MCF 10A (cell line): Measurements from ENCODE around the gene FBXO44. TPM values are rescaled to one million over a fixed set of nuclear protein-coding genes. Genes with fewer than 3 reads are reported as not detected.

Source experiments
- BruUV-seq: library from RNA; stranded (reverse); fragments of 400-500 nt; replicated peaks from 2 replicates; lab custom pipeline; 2021; lab: Mats Ljungman, UMichigan
- CTCF ChIA-PET: fragments of 300-600 bp; sonication (Branson Sonifier 250); formaldehyde crosslinking; extraction: SDS; loops from one replicate; lab custom pipeline; 2021; ENCODE audit warnings: antibody characterized with exemption, inconsistent platforms; lab: Yijun Ruan, JAX
- POLR2A ChIA-PET: fragments of 300-600, 350-650 bp; sonication (Branson Sonifier 250); formaldehyde crosslinking; extraction: SDS; loops from one replicate; lab custom pipeline; 2020; ENCODE audit warnings: antibody characterized with exemption, inconsistent platforms; lab: Yijun Ruan, JAX
- DNase-seq: peaks from one replicate; pipeline ENCODE4 v3.0.0-alpha.2; 2018; ENCODE audit not compliant: unreplicated experiment
- H3K27ac Mint-ChIP-seq: one replicate; pipeline ENCODE4 v1.8.0; 2022; ENCODE audit warnings: mild to moderate bottlenecking, low read depth, mixed read lengths; ENCODE audit not compliant: unreplicated experiment
- H3K27me3 Mint-ChIP-seq: one replicate; pipeline ENCODE4 v1.8.0; 2022; ENCODE audit warnings: mixed read lengths; ENCODE audit not compliant: insufficient read depth, unreplicated experiment
- H3K36me3 Mint-ChIP-seq: one replicate; pipeline ENCODE4 v1.8.0; 2022; ENCODE audit warnings: mild to moderate bottlenecking, moderate library complexity, mixed read lengths; ENCODE audit not compliant: insufficient read depth, unreplicated experiment
- H3K4me1 Mint-ChIP-seq: one replicate; pipeline ENCODE4 v1.8.0; 2022; ENCODE audit warnings: mixed read lengths; ENCODE audit not compliant: insufficient read depth, unreplicated experiment
- H3K4me3 Mint-ChIP-seq: one replicate; pipeline ENCODE4 v1.8.0; 2022; ENCODE audit warnings: mild to moderate bottlenecking, moderate library complexity, mixed read lengths; ENCODE audit not compliant: unreplicated experiment
- H3K9me3 Mint-ChIP-seq: one replicate; pipeline ENCODE4 v1.8.0; 2022; ENCODE audit warnings: mixed read lengths; ENCODE audit not compliant: unreplicated experiment
- intact Hi-C: fragments of 100-400 bp; cut with micrococcal nuclease; formaldehyde crosslinking; loops from 2 replicates; pipeline ENCODE4 v1.14.1; 2022
- total RNA-seq: library from RNA; stranded (reverse); gene quantifications from 2 replicates; pipeline ENCODE4 v1.2.3, GENCODE V29; 2022
- TF ChIP-seq, protein P1 (sequence below): fragments of 200-600 bp; IDR thresholded peaks from one replicate; pipeline ENCODE4 v1.8.0; 2022; ENCODE audit warnings: antibody characterized with exemption, mild to moderate bottlenecking; ENCODE audit not compliant: unreplicated experiment

FBXO44 gene
- total RNA-seq, 1 experiment from 2014 or later: 16.3 TPM

DNA sequence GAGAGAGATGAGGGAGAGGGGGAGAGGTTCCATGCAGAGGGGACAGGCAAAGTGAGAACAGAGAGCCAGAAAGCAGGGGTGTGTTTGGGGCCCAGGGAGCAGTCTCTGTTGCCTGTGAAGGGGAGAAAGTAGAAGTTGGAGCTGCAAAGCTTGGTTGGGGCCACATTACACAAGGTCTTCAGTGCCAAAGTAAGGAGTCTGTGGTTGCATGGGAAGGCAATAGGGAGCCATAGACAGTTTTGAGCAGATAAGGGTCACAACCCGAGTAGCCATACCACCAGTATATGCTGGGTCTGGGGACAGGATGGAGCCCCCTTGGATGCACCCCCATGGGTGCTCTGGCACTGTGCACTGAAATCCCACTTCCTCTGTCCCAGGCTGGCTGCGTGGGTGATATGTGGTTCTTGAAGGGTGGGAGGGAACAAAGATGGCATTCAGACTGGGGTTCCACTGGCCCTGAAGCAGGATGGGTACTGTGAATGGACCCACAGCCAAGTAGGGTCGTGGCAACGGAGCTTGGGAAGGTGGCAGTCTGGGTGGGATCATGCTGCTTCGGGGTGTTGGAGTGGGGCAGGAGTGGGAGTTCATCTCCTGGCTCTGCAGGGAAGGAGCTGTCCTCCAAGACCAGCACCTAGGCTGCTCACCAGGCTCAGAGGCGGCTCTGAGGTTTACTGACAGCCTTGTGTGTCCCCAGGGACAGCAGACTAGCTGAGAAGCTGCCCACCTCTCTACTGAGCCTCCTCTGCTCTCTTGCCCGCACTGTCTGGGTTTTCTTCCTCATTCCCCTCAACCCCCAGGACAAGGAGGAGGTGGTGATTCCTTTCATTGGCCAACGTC is 48.9 kb downstream of the FBXO44 start:
- Mint-ChIP-seq H3K27ac (no peak overlapping the region), H3K9me3 (no peaks in the 10 kb centered on the region), H3K4me3 (no peak overlapping the region), H3K36me3 (no peaks in the 10 kb centered on the region), H3K27me3 (peaks cover 2% of the 10 kb centered on the region), H3K4me1 (peaks cover 5% of the 10 kb centered on the region)
- TF ChIP-seq, protein P1, sequence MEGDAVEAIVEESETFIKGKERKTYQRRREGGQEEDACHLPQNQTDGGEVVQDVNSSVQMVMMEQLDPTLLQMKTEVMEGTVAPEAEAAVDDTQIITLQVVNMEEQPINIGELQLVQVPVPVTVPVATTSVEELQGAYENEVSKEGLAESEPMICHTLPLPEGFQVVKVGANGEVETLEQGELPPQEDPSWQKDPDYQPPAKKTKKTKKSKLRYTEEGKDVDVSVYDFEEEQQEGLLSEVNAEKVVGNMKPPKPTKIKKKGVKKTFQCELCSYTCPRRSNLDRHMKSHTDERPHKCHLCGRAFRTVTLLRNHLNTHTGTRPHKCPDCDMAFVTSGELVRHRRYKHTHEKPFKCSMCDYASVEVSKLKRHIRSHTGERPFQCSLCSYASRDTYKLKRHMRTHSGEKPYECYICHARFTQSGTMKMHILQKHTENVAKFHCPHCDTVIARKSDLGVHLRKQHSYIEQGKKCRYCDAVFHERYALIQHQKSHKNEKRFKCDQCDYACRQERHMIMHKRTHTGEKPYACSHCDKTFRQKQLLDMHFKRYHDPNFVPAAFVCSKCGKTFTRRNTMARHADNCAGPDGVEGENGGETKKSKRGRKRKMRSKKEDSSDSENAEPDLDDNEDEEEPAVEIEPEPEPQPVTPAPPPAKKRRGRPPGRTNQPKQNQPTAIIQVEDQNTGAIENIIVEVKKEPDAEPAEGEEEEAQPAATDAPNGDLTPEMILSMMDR: no peak
- BruUV-seq: no TSS peak
- DNase-seq: no peak
- intact Hi-C loops: no loop called here
- ChIA-PET POLR2A (no interaction called here), CTCF (interaction anchor here (0.6 kb wide), 1 partner anchor 16 kb away, joined by 3 read pairs; no protein-coding TSS in a partner anchor)

DNA sequence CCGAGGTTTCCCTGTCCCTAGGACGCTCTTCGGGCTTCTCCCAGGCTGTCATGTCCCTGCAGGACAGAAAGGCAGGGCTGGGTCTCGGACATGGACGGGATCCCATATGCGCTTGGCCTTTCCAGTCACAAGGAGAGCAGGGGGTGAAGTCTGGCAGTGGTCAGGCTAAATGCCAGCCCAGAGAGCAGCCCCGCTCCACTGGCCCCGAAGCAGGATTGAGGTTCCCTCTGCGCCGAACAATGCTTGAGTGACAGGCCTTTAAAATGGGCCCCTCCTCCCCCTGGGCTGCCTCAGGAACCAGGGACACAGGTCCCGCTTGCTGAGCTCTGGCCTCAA is 49.5 kb downstream of the FBXO44 start:
- DNase-seq: no peak
- Mint-ChIP-seq H3K36me3 (no peaks in the 10 kb centered on the region), H3K9me3 (no peaks in the 10 kb centered on the region), H3K27me3 (peaks cover 7% of the 10 kb centered on the region), H3K27ac (no peak overlapping the region), H3K4me1 (peaks cover 5% of the 10 kb centered on the region), H3K4me3 (no peak overlapping the region)
- no TSS peak for BruUV-seq
- ChIA-PET POLR2A (no interaction called here), CTCF (interaction anchor here (0.6 kb wide), 1 partner anchor 15 kb away, joined by 3 read pairs; no protein-coding TSS in a partner anchor)
- intact Hi-C loops: no loop called here
- TF ChIP-seq, protein P1: no peak

DNA sequence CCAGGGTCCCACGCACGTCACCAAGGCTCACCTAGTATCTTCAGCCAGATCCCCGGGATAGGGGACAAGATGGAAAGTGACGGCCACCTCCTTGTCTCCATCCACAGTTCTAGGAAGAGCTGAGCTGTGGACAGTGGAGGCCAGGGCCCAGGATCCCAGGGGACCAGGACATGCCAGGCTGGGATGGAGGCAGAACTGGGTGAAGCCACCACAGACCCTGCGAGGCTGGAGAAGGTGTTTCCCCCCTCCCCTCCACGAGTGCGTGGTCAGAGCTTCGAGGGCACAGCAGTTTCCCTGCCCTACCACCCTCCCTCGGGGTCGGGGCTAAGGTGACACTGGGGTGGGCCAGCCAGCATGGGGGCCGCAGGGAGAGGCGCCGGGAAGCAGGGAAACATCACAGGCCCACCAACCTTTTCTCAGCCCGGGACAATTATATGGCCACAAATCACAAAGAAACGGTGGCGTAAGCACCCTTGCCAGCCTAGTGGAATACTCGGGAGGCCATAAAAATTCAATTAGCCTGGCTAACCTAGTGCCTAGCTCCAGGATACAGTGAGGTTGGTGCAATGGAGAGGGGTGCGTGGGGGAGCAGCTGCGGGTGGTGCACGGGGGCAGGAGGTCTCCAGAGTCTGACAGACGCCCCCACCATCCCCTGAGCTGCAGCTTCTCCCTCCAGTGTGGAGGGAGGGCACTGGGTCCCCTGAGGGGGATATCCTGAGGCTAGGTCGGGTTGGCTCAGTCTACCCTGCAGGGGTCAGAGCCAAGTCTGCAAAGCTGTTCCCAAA is 50.2 kb downstream of the FBXO44 start:
- POLR2A ChIA-PET: no interaction called here
- Mint-ChIP-seq H3K9me3 (no peaks in the 10 kb centered on the region), H3K4me3 (no peak overlapping the region), H3K27me3 (peaks cover 11% of the 10 kb centered on the region), H3K27ac (no peak overlapping the region), H3K4me1 (peaks cover 5% of the 10 kb centered on the region), H3K36me3 (no peaks in the 10 kb centered on the region)
- no TSS peak for BruUV-seq
- TF ChIP-seq, protein P1: no peak
- CTCF ChIA-PET: no interaction called here
- intact Hi-C loops: no loop called here
- no peak for DNase-seq

DNA sequence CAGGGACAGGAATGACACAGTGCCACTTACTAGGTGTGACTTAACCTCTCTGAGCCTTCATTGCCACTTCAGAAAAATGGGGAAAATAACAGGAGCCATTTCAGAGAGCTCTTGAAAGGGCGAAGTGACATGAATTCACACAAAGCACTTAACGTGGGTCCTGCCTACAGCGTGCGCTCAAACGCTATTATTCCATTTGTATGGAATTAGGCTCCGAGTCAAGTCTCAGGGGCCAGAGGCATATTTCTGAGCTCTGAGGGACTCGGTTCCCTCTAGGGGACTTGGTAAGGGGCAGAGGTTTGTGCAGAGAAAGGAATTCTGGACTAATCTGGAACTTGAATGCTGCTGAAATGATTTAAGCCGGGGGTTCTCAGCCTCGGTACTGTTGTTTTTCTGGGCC is 50.9 kb downstream of the FBXO44 start:
- intact Hi-C loops: no loop called here
- Mint-ChIP-seq H3K36me3 (no peaks in the 10 kb centered on the region), H3K9me3 (no peaks in the 10 kb centered on the region), H3K27me3 (peaks cover 11% of the 10 kb centered on the region), H3K4me3 (no peak overlapping the region), H3K27ac (no peak overlapping the region), H3K4me1 (peaks cover 5% of the 10 kb centered on the region)
- no peak for DNase-seq
- BruUV-seq: no TSS peak
- ChIA-PET POLR2A (no interaction called here), CTCF (no interaction called here)
- TF ChIP-seq, protein P1: no peak
